ENCODE data around the gene C5. TPM values are rescaled to one million over a fixed set of nuclear protein-coding genes. Genes with fewer than 3 reads are reported as not detected.

C5 gene
- total and polyA plus RNA-seq, 2 donors from 2014 or later: 3.5 to 4.6 TPM

GRCh38 chr9:121057821-121058220, 7.7 kb upstream of the C5 start:
- Histone ChIP-seq H3K4me3 (ENCODE audit: low read length in 3 of 3) (no peak overlapping the region), H3K9me3 (ENCODE audit: control insufficient read depth in 2 of 3, insufficient read depth in 1 of 3, low read length in 3 of 3) (no peaks in the 10 kb centered on the region), H3K36me3 (ENCODE audit: control insufficient read depth in 2 of 3, insufficient read depth in 3 of 3, low read length in 3 of 3) (no peaks in the 10 kb centered on the region), H3K4me1 (ENCODE audit: control insufficient read depth in 2 of 3, insufficient read depth in 2 of 3, low read depth in 1 of 3, low read length in 3 of 3) (peaks cover 0 to 6% (median 0%) of the 10 kb centered on the region in 3 donors), H3K27me3 (ENCODE audit: control insufficient read depth, insufficient read depth, low read length) (no peaks in the 10 kb centered on the region), H3K9ac (ENCODE audit: low read length in 3 of 3) (no peak overlapping the region), H3K27ac (ENCODE audit: low read depth in 2 of 2, low read length in 2 of 2) (no peak overlapping the region)
- no peak for TF ChIP-seq CTCF (IDR thresholded peaks at IDR 0.05; ENCODE audit: borderline replicate concordance, extremely low read depth, insufficient read depth)
- DNase-seq (no peak), FAIRE-seq (no peak)
- intact Hi-C loops (cut with DNase I): no loop called here

- Histone ChIP-seq H3K9me3 (ENCODE audit: control insufficient read depth in 2 of 3, insufficient read depth in 1 of 3, low read length in 3 of 3) (no peaks in the 10 kb centered on the region), H3K4me1 (ENCODE audit: control insufficient read depth in 2 of 3, insufficient read depth in 2 of 3, low read depth in 1 of 3, low read length in 3 of 3) (peaks cover 0 to 10% (median 0%) of the 10 kb centered on the region in 3 donors), H3K4me3 (ENCODE audit: low read length in 3 of 3) (no peak overlapping the region), H3K27me3 (ENCODE audit: control insufficient read depth, insufficient read depth, low read length) (no peaks in the 10 kb centered on the region), H3K36me3 (ENCODE audit: control insufficient read depth in 2 of 3, insufficient read depth in 3 of 3, low read length in 3 of 3) (no peaks in the 10 kb centered on the region), H3K27ac (ENCODE audit: low read depth in 2 of 2, low read length in 2 of 2) (no peak overlapping the region), H3K9ac (ENCODE audit: low read length in 3 of 3) (no peak overlapping the region)
- intact Hi-C loops (cut with DNase I): no loop called here
- FAIRE-seq (no peak), DNase-seq (no peak)
- TF ChIP-seq CTCF (IDR thresholded peaks at IDR 0.05; ENCODE audit: borderline replicate concordance, extremely low read depth, insufficient read depth): peak; percentile 26
These were observed 5.6 kb upstream of the C5 start for GRCh38 chr9:121055642-121056143.

- H3K36me3 ChIP-seq (ENCODE audit: control insufficient read depth in 2 of 3, insufficient read depth in 3 of 3, low read length in 3 of 3): no peaks in the 10 kb centered on the region
- peak overlapping the region in 1 of 3 donors; percentile 26 for H3K4me3 ChIP-seq (ENCODE audit: low read length in 3 of 3)
- peaks cover 0 to 10% (median 4%) of the 10 kb centered on the region in 3 donors for H3K4me1 ChIP-seq (ENCODE audit: control insufficient read depth in 2 of 3, insufficient read depth in 2 of 3, low read depth in 1 of 3, low read length in 3 of 3)
- no peak for TF ChIP-seq CTCF (IDR thresholded peaks at IDR 0.05; ENCODE audit: borderline replicate concordance, extremely low read depth, insufficient read depth)
- no peak overlapping the region for H3K27ac ChIP-seq (ENCODE audit: low read depth in 2 of 2, low read length in 2 of 2)
- no peaks in the 10 kb centered on the region for H3K27me3 ChIP-seq (ENCODE audit: control insufficient read depth, insufficient read depth, low read length)
- intact Hi-C loops (cut with DNase I): no loop called here
- DNase-seq (peak in 1 of 5 donors; percentile 27), FAIRE-seq (no peak)
- no peaks in the 10 kb centered on the region for H3K9me3 ChIP-seq (ENCODE audit: control insufficient read depth in 2 of 3, insufficient read depth in 1 of 3, low read length in 3 of 3)
- H3K9ac ChIP-seq (ENCODE audit: low read length in 3 of 3): no peak overlapping the region
These were observed 3.5 kb upstream of the C5 start for GRCh38 chr9:121053544-121053943.

GRCh38 chr9:121048618-121049017, 1.5 kb downstream of the C5 start:
- no peak for TF ChIP-seq CTCF (IDR thresholded peaks at IDR 0.05; ENCODE audit: borderline replicate concordance, extremely low read depth, insufficient read depth)
- Histone ChIP-seq H3K36me3 (ENCODE audit: control insufficient read depth in 2 of 3, insufficient read depth in 3 of 3, low read length in 3 of 3) (no peaks in the 10 kb centered on the region), H3K27me3 (ENCODE audit: control insufficient read depth, insufficient read depth, low read length) (no peaks in the 10 kb centered on the region), H3K4me1 (ENCODE audit: control insufficient read depth in 2 of 3, insufficient read depth in 2 of 3, low read depth in 1 of 3, low read length in 3 of 3) (peaks cover 0 to 7% (median 4%) of the 10 kb centered on the region in 3 donors), H3K27ac (ENCODE audit: low read depth in 2 of 2, low read length in 2 of 2) (no peak overlapping the region), H3K4me3 (ENCODE audit: low read length in 3 of 3) (no peak overlapping the region), H3K9ac (ENCODE audit: low read length in 3 of 3) (no peak overlapping the region), H3K9me3 (ENCODE audit: control insufficient read depth in 2 of 3, insufficient read depth in 1 of 3, low read length in 3 of 3) (no peaks in the 10 kb centered on the region)
- no peak for FAIRE-seq
- intact Hi-C loops (cut with DNase I): no loop called here
- no peak for DNase-seq

Measured in kidney (tissue), 14 donors.